Prostate gland (tissue), 2 donors: Measurements from ENCODE around the gene INPP5A. TPM values are rescaled to one million over a fixed set of nuclear protein-coding genes. Genes with fewer than 3 reads are reported as not detected.
"Not testable (repeated sequence)": the region's sequence is repeated elsewhere in the genome, so short reads cannot be mapped to it uniquely, and the experiment has no call there.

ENCODE experiments used
- DNase-seq: peaks from one replicate; pipeline ENCODE4 v3.0.0-alpha.2; 2019; ENCODE audit warnings: low spot score
- H3K27ac ChIP-seq, 2 donors: fragments of 200-600 bp; sonication (generic); 2 replicates each; pipeline ENCODE4 v1.5.1; 2017 to 2019
- H3K27me3 ChIP-seq: fragments of 200-600 bp; sonication (generic); replicated peaks from 2 replicates; pipeline ENCODE4 v1.5.1; 2019; ENCODE audit not compliant: insufficient read depth
- H3K36me3 ChIP-seq, 2 donors: fragments of 200-600 bp; sonication (generic); 1 replicate in 1 of 2; 2 replicates in 1 of 2; pipeline versions ENCODE4 v1.5.1 to v1.8.1; 2017 to 2019
- H3K4me1 ChIP-seq: fragments of 200-600 bp; sonication (generic); replicated peaks from 2 replicates; pipeline ENCODE4 v1.5.1; 2019
- H3K4me3 ChIP-seq, 2 donors: fragments of 200-600 bp; sonication (generic); 2 replicates each; pipeline ENCODE4 v1.5.1; 2017 to 2019
- H3K9me3 ChIP-seq: fragments of 200-600 bp; sonication (generic); 2 replicates; pipeline ENCODE4 v1.5.1; 2017
- POLR2A ChIP-seq: fragments of 450-650 bp; IDR thresholded peaks from one replicate; pipeline ENCODE4 v1.6.1; 2016; ENCODE audit warnings: antibody characterized with exemption, mild to moderate bottlenecking
- POLR2AphosphoS5 ChIP-seq: sonication (generic); formaldehyde crosslinking; IDR thresholded peaks from one replicate; pipeline ENCODE4 v1.6.1; 2017; ENCODE audit warnings: antibody characterized with exemption
- WGBS: methylation state at CpG from one replicate; pipeline ENCODE4 v1.1.5; 2018; 5-methylcytosine and 5-hydroxymethylcytosine counted together
- intact Hi-C: fragments of 100-400 bp; cut with DNase I; formaldehyde crosslinking; loops from one replicate; pipeline ENCODE4 v1.14.2; 2022
- total RNA-seq, 2 donors: library from RNA; depleted of rRNA; stranded (reverse); fragments of >200 nt; gene quantifications; one replicate each; pipeline ENCODE4 v1.1.0, GENCODE V29; 2016
- TF ChIP-seq, protein P1 (sequence below), 4 experiments: fragments of 200-600 bp in 2 of 4; fragments of 450-650 bp in 2 of 4; sonication (generic) in 2 of 4; IDR thresholded peaks; 1 replicate in 3 of 4; 2 replicates in 1 of 4; pipeline ENCODE4 v1.5.1; 2016 to 2019; ENCODE audit warnings: antibody characterized with exemption in 4 of 4, mild to moderate bottlenecking in 2 of 4, moderate library complexity in 2 of 4

Gene INPP5A
- total RNA-seq, 2 donors from 2014 or later, result 49.5 to 83.3 TPM

DNA sequence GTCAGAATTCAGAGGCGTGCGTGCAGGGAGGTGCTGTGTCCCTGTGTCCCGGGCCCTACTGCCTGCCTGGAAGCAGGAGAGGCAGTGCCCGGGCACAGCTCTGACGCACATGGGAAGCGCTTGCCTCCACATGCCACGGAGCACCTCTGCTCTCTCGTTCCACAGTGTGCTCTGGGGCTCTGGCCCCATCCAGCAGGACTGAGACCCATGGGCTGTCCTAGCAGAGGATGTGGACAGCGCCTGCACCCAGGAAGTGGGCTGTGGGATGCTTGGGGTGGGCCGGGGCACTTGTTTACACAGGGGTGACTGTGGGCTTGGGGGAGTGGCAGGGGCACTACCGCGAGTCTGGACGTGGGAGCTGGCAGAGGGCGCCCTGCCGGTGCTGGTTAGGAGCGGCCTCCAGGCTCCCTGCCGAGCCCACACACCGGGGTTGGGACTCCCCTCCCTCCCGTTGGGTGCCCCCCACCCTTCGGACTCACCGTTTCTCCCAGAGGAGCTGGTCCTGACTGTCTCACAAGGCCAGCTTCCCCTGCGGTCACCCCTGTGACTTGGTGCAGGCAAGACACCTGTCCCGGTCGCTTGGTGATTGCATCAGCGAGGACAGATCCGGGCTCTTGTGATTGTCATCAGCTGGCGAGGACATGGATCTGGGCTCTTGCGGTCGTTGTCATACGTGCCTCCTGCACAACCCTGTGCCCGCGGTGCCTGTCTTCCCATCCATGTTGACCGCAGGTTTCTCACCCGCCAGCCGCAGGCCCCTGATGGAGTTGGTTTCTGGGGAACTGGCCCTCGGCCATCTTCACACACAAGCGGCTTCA lies 165.2 kb downstream of the INPP5A start:
- intact Hi-C loops, result no loop called here
- TF ChIP-seq POLR2AphosphoS5 (no peak), POLR2A (no peak)
- TF ChIP-seq, protein P1, sequence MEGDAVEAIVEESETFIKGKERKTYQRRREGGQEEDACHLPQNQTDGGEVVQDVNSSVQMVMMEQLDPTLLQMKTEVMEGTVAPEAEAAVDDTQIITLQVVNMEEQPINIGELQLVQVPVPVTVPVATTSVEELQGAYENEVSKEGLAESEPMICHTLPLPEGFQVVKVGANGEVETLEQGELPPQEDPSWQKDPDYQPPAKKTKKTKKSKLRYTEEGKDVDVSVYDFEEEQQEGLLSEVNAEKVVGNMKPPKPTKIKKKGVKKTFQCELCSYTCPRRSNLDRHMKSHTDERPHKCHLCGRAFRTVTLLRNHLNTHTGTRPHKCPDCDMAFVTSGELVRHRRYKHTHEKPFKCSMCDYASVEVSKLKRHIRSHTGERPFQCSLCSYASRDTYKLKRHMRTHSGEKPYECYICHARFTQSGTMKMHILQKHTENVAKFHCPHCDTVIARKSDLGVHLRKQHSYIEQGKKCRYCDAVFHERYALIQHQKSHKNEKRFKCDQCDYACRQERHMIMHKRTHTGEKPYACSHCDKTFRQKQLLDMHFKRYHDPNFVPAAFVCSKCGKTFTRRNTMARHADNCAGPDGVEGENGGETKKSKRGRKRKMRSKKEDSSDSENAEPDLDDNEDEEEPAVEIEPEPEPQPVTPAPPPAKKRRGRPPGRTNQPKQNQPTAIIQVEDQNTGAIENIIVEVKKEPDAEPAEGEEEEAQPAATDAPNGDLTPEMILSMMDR (IDR thresholded peaks at IDR 0.05), result no peak
- H3K4me3 ChIP-seq, result no peak overlapping the region
- H3K9me3 ChIP-seq, result no peaks in the 10 kb centered on the region
- H3K27ac ChIP-seq, result no peak overlapping the region
- peaks cover 4% of the 10 kb centered on the region for H3K4me1 ChIP-seq
- 80% methylated on average over 36 of the region's 37 CpGs for WGBS
- no peaks in the 10 kb centered on the region for H3K36me3 ChIP-seq
- DNase-seq, result no peak
- no peaks in the 10 kb centered on the region for H3K27me3 ChIP-seq

DNA sequence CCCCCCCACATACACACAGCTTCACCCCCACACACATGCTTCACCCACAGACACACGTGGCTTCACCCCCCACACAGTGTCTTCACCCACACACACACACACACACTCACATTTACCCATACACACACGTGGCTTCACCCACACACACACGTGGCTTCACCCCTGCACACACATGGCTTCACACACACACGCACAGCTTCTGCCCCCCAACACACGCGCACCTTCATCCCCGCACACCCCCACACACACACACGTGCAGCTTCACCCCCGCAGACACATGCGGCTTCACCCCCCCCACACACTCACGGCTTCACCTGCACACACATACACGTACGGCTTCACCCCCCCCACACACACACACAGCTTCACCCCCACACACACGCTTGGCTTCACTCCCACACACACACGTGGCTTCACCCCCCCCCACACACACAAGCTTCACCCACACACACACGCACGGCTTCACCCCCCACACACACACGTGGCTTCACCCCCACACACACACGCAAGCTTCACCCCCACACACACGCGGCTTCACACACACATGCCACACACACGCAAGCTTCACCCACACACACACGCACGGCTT lies 165.9 kb downstream of the INPP5A start:
- Histone ChIP-seq H3K9me3 (no peaks in the 10 kb centered on the region), H3K36me3 (no peaks in the 10 kb centered on the region), H3K27ac (no peak overlapping the region), H3K27me3 (no peaks in the 10 kb centered on the region), H3K4me3 (no peak overlapping the region), H3K4me1 (peaks cover 4% of the 10 kb centered on the region)
- intact Hi-C loops, result no loop called here
- 89% methylated on average over 24 of the region's 24 CpGs for WGBS
- TF ChIP-seq POLR2A (no peak), POLR2AphosphoS5 (no peak)
- TF ChIP-seq, protein P1 (IDR thresholded peaks at IDR 0.05), result no peak
- no peak for DNase-seq

DNA sequence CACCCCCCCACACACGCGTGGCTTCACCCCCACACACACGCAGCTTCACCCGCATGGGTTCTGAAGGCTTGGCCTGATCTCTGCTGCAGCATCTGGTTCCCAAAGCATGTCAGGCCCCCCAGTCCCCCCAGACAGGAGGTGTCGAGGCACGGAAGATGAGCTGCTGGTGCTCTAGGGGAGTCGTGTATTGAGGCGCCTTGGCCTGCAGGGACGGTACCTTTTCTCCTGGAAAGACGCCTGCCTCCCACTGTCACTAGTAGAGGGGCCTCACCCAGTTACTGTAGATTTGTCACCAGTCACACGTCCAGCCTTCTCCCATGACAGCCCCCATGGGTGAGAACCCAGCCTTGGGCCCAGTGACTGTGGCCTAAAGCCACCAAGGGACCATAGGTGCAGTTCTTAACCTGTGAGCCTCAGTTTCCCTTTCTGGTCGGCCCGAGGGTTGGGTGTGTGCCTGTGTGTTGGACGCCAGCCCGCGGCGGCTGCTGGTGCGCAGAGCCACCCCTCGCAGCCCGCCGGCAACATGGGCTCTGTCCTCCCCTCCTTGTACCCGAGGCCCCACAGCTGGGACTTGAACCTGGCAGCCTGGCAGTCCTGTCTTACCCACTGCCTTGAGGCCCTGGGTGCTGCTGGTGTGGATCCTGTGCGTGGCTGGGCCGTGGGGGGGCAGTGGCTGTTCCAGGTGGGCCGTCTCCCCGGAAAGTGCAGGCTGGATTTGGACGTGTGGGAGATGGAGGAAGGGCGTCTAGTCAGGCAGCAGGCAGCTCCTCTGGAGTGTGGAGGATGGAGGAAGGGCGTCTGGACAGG lies 166.6 kb downstream of the INPP5A start:
- H3K9me3 ChIP-seq, result no peaks in the 10 kb centered on the region

DNA sequence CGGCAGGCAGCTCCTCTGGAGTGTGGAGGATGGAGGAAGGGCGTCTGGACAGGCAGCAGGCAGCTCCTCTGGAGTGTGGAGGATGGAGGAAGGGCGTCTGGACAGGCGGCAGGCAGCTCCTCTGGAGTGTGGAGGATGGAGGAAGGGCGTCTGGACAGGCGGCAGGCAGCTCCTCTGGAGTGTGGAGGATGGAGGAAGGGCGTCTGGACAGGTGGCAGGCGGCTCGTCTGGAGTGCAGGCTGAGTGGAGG lies 167.2 kb downstream of the INPP5A start:
- intact Hi-C loops, H3K27ac ChIP-seq, H3K27me3 ChIP-seq, H3K4me1 ChIP-seq, H3K4me3 ChIP-seq, DNase-seq, H3K9me3 ChIP-seq, H3K36me3 ChIP-seq: not testable (repeated sequence)
- 89% methylated on average over 9 of the region's 9 CpGs for WGBS

More for the DNA sequence above, 166.6 kb downstream of the INPP5A start:
- H3K4me3 ChIP-seq, result no peak overlapping the region
- no peak overlapping the region for H3K27ac ChIP-seq
- no peaks in the 10 kb centered on the region for H3K36me3 ChIP-seq
- intact Hi-C loops, result no loop called here
- 96% methylated on average over 29 of the region's 29 CpGs for WGBS
- TF ChIP-seq POLR2AphosphoS5, result no peak
- TF ChIP-seq, protein P1 (IDR thresholded peaks at IDR 0.05), result no peak
- no peak for TF ChIP-seq POLR2A
- no peaks in the 10 kb centered on the region for H3K27me3 ChIP-seq
- peaks cover 4% of the 10 kb centered on the region for H3K4me1 ChIP-seq
- DNase-seq, result no peak

DNA sequence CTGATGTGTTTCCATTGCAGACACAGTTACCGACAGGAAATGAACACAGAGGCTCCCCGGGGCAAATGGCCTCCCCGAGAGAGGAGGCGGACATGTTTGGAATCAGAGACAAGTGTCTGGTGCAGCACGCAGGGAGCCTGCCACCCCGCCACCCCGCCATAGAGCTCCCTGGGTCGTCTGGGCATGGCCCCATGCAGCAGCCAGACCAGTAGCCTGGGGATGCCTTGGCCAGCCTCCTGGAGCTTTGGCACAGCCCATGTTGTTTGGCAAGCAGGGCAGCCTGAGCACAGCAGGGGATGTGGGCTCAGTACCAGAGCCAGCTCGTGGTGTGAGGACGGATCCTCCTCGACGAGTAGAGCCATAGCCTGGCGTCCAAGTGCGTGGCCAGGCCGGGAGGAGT lies 167.6 kb downstream of the INPP5A start:
- H3K9me3 ChIP-seq, result no peaks in the 10 kb centered on the region
- intact Hi-C loops, result no loop called here
- H3K27me3 ChIP-seq, result no peaks in the 10 kb centered on the region
- H3K36me3 ChIP-seq, result no peaks in the 10 kb centered on the region
- WGBS, result 82% methylated on average over 15 of the region's 15 CpGs
- no peak for DNase-seq
- TF ChIP-seq POLR2AphosphoS5, result peak; percentile 26
- TF ChIP-seq, protein P1 (IDR thresholded peaks at IDR 0.05), result no peak
- no peak overlapping the region for H3K27ac ChIP-seq
- H3K4me1 ChIP-seq, result peaks cover 2% of the 10 kb centered on the region
- no peak overlapping the region for H3K4me3 ChIP-seq
